ENCODE results near the gene NPDC1.
A peak's percentile ranks its signal among the peaks of the same experiment; 100 is the strongest.

The NPDC1 gene

GRCh38 chr9:136997371-136997770 lies 48.6 kb downstream of the NPDC1 start:
- no peak for DNase-seq (ENCODE audit: extremely low read depth in 1 of 2, low read depth in 1 of 2)

GRCh38 chr9:136996361-136997292 lies 49.4 kb downstream of the NPDC1 start, which contains the start of gene CLIC3:
TSS of gene CLIC3 (minus strand) at chr9:136996568. CDS start at chr9:136996543, 25 bp downstream.
- peak; percentile 17 to 40 for DNase-seq (ENCODE audit: extremely low read depth in 1 of 2, low read depth in 1 of 2)

- no peak for DNase-seq (ENCODE audit: extremely low read depth in 1 of 2, low read depth in 1 of 2)
Observed at GRCh38 chr9:136995772-136996311, 50.1 kb downstream of the NPDC1 start.

- no peak for DNase-seq (ENCODE audit: extremely low read depth in 1 of 2, low read depth in 1 of 2)
Observed at GRCh38 chr9:136995362-136995761, 50.6 kb downstream of the NPDC1 start.

- DNase-seq (ENCODE audit: extremely low read depth in 1 of 2, low read depth in 1 of 2), result no peak
Observed at GRCh38 chr9:136994888-136995230, 51.1 kb downstream of the NPDC1 start.

- DNase-seq (ENCODE audit: extremely low read depth in 1 of 2, low read depth in 1 of 2), result no peak
Observed at GRCh38 chr9:136994180-136994887, 51.6 kb downstream of the NPDC1 start.

- DNase-seq (ENCODE audit: extremely low read depth in 1 of 2, low read depth in 1 of 2), result no peak
Observed at GRCh38 chr9:136992819-136993369, 53.1 kb downstream of the NPDC1 start.

- DNase-seq (ENCODE audit: extremely low read depth in 1 of 2, low read depth in 1 of 2), result peak; percentile 71 to 93
Observed at GRCh38 chr9:136991993-136992818, 53.8 kb downstream of the NPDC1 start, which contains the start of gene PAXX. TSS of gene PAXX (plus strand) at chr9:136992422. CDS start at chr9:136992444, 22 bp downstream.

- DNase-seq (ENCODE audit: extremely low read depth in 1 of 2, low read depth in 1 of 2), result no peak
Observed at GRCh38 chr9:136990242-136990911, 55.6 kb downstream of the NPDC1 start.

All from activated CD8-positive, alpha-beta memory T cell treated with anti-CD3 and anti-CD28 coated beads for 1 hour (primary cell).